Measurements from ENCODE around the gene C14orf119. TPM values are rescaled to one million over a fixed set of nuclear protein-coding genes. Genes with fewer than 3 reads are reported as not detected.
A peak's percentile ranks its signal among the peaks of the same experiment; 100 is the strongest.

The C14orf119 gene
- total RNA-seq, 2 donors from 2014 or later = 20.3 to 32.3 TPM

DNA sequence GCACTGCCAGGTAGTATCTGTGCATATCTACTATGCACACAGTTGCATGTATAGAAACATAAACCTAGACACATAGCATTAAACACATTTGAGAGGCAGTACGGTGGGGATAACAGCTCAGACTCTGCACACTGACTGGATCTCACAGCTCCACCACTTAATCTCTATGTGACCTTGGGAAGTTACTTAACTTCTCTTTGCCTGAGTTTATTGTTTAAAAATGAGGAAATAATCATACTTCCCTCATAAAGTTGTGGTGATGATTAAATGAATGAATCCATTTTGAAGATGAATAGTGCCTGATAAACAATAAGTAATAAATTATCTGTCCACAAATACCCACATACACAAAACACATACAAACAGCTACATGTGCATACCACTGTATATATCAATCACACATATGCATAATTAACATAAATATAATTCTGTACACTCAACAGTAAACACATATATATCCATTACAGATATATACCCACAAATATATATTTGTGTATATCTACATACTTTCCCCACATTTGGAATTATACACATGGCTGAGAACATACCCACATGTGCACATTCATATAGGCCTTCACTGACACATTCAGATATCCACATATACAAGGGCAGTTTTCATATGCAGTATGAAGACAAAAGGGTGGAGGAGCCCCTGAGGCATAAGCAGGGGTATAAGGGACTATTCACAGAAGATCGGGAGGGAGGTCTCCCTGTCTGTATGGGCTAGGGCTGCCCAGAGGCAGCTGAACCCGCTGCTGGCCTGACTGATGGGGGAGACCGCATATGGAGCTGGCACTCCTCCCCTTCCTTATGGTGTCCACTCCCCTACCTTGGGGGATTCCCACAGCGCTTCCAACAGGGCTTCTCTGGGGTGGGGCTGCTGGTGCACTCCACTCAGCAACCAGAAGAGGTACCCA is 43.9 kb upstream of the C14orf119 start:
- TF ChIP-seq POLR2A (IDR thresholded peaks at IDR 0.05) = no peak
- TF ChIP-seq, protein P1, sequence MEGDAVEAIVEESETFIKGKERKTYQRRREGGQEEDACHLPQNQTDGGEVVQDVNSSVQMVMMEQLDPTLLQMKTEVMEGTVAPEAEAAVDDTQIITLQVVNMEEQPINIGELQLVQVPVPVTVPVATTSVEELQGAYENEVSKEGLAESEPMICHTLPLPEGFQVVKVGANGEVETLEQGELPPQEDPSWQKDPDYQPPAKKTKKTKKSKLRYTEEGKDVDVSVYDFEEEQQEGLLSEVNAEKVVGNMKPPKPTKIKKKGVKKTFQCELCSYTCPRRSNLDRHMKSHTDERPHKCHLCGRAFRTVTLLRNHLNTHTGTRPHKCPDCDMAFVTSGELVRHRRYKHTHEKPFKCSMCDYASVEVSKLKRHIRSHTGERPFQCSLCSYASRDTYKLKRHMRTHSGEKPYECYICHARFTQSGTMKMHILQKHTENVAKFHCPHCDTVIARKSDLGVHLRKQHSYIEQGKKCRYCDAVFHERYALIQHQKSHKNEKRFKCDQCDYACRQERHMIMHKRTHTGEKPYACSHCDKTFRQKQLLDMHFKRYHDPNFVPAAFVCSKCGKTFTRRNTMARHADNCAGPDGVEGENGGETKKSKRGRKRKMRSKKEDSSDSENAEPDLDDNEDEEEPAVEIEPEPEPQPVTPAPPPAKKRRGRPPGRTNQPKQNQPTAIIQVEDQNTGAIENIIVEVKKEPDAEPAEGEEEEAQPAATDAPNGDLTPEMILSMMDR (IDR thresholded peaks at IDR 0.05) = no peak
- TF ChIP-seq POLR2AphosphoS5 (IDR thresholded peaks at IDR 0.05) = no peak
- WGBS = 79% methylated on average over 5 of the region's 5 CpGs
- Histone ChIP-seq H3K27me3 (replicated peaks; ENCODE audit: insufficient read depth) (no peaks in the 10 kb centered on the region), H3K4me1 (replicated peaks) (no peaks in the 10 kb centered on the region), H3K27ac (no peak overlapping the region), H3K36me3 (no peaks in the 10 kb centered on the region), H3K4me3 (no peak overlapping the region), H3K9me3 (no peaks in the 10 kb centered on the region)
- DNase-seq (ENCODE audit: low spot score) = no peak
- intact Hi-C loops (cut with DNase I) = no loop called here

DNA sequence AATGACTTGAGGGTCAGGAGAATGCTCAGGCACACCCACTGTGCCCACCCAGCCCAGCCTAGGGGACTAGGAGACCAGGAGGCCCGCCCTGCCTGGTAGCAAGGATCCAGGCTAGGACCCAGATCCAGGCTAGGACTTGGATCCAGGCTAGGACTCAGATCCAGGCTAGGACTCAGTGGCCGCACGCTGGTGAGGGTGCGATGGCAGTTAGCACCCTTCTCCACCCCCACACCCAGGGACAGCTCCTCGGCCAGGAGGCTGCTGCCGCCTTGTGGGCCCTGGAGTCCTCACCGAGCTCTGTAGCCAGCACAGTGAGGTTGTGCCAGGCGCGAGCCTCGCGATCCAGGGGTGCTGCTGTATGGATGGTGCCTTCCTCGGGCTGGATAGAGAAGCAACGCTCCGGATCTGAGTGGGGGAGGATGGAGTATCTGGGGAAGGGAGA is 43.1 kb upstream of the C14orf119 start:
- H3K36me3 ChIP-seq = no peaks in the 10 kb centered on the region
- no peak for DNase-seq (ENCODE audit: low spot score)
- no peaks in the 10 kb centered on the region for H3K4me1 ChIP-seq (replicated peaks)
- no peaks in the 10 kb centered on the region for H3K9me3 ChIP-seq
- intact Hi-C loops (cut with DNase I) = no loop called here
- 49% methylated on average over 14 of the region's 14 CpGs for WGBS
- H3K27ac ChIP-seq = no peak overlapping the region
- no peaks in the 10 kb centered on the region for H3K27me3 ChIP-seq (replicated peaks; ENCODE audit: insufficient read depth)
- TF ChIP-seq, protein P1 (IDR thresholded peaks at IDR 0.05) = peak in 2 of 4 experiments; percentile 34 to 38
- no peak for TF ChIP-seq POLR2AphosphoS5 (IDR thresholded peaks at IDR 0.05)
- H3K4me3 ChIP-seq = no peak overlapping the region

GRCh38 chr14:23052671-23053070 is 42.6 kb upstream of the C14orf119 start:
- DNase-seq (ENCODE audit: low spot score) = no peak
- no peaks in the 10 kb centered on the region for H3K36me3 ChIP-seq
- intact Hi-C loops (cut with DNase I) = no loop called here
- 67% methylated on average over 3 of the region's 3 CpGs for WGBS
- TF ChIP-seq POLR2A (IDR thresholded peaks at IDR 0.05) (no peak), POLR2AphosphoS5 (IDR thresholded peaks at IDR 0.05) (no peak)
- TF ChIP-seq, protein P1 (IDR thresholded peaks at IDR 0.05) = no peak
- H3K9me3 ChIP-seq = no peaks in the 10 kb centered on the region
- H3K4me1 ChIP-seq (replicated peaks) = no peaks in the 10 kb centered on the region
- no peaks in the 10 kb centered on the region for H3K27me3 ChIP-seq (replicated peaks; ENCODE audit: insufficient read depth)
- H3K4me3 ChIP-seq = no peak overlapping the region
- no peak overlapping the region for H3K27ac ChIP-seq

DNA sequence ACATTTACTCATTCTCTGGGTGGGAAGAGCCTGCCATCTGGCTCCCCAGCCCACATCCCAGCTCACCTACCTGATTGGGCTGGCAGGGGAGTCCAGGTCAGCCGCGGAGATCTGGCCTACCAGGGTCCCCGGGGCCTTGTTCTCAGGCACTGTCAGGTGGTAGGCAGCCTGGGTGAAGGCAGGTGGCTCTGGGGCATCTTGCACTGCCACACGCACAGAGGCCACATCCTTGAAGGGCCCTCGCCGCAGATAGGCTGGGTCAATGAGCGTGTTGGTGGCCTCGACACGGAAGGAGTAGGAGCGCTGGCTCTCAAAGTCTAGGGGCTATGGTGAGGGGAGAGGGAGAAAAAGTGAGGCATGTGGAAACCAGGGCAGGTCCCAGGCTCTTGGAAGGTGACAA is 41.9 kb upstream of the C14orf119 start:
- H3K4me1 ChIP-seq (replicated peaks) = no peaks in the 10 kb centered on the region
- DNase-seq (ENCODE audit: low spot score) = no peak
- no peaks in the 10 kb centered on the region for H3K27me3 ChIP-seq (replicated peaks; ENCODE audit: insufficient read depth)
- intact Hi-C loops (cut with DNase I) = no loop called here
- no peaks in the 10 kb centered on the region for H3K36me3 ChIP-seq
- H3K27ac ChIP-seq = no peak overlapping the region
- 94% methylated on average over 10 of the region's 10 CpGs for WGBS
- H3K4me3 ChIP-seq = no peak overlapping the region
- TF ChIP-seq, protein P1 (IDR thresholded peaks at IDR 0.05) = no peak
- no peak for TF ChIP-seq POLR2AphosphoS5 (IDR thresholded peaks at IDR 0.05)
- TF ChIP-seq POLR2A (IDR thresholded peaks at IDR 0.05) = no peak
- H3K9me3 ChIP-seq = no peaks in the 10 kb centered on the region

Measured in prostate gland (tissue), 2 donors.